Progenitor cell of endocrine pancreas (in vitro differentiated cells): ENCODE measurements around the gene MTHFD1L. TPM values are rescaled to one million over a fixed set of nuclear protein-coding genes. Genes with fewer than 3 reads are reported as not detected.

Source experiments
- DNase-seq: peaks from one replicate; pipeline ENCODE4 v3.0.0; 2021; ENCODE audit warnings: low spot score; ENCODE audit not compliant: unreplicated experiment
- H3K27ac Mint-ChIP-seq: 2 replicates; pipeline ENCODE4 v1.8.0; 2021; ENCODE audit warnings: mild to moderate bottlenecking, moderate library complexity, mixed read lengths
- H3K27me3 Mint-ChIP-seq: 2 replicates; pipeline ENCODE4 v1.8.0; 2021; ENCODE audit warnings: mixed read lengths
- H3K36me3 Mint-ChIP-seq: 2 replicates; pipeline ENCODE4 v1.8.0; 2022; ENCODE audit warnings: mixed read lengths; ENCODE audit not compliant: insufficient read depth
- H3K4me1 Mint-ChIP-seq: 2 replicates; pipeline ENCODE4 v1.8.0; 2021; ENCODE audit warnings: low read depth, mixed read lengths
- H3K4me3 Mint-ChIP-seq: 2 replicates; pipeline ENCODE4 v1.8.0; 2021; ENCODE audit warnings: low read depth, mild to moderate bottlenecking, moderate library complexity, mixed read lengths
- H3K9me3 Mint-ChIP-seq: 2 replicates; pipeline ENCODE4 v1.8.0; 2021; ENCODE audit warnings: low read depth, mixed read lengths
- total RNA-seq: library from RNA; stranded (reverse); gene quantifications from 2 replicates; pipeline ENCODE4 v1.2.1, GENCODE V29; 2021
- TF ChIP-seq, protein P1 (sequence below): fragments of 200-600 bp; sonication (generic); IDR thresholded peaks from one replicate; pipeline ENCODE4 v1.5.0; 2021; ENCODE audit warnings: antibody characterized with exemption, mild to moderate bottlenecking; ENCODE audit not compliant: unreplicated experiment

Gene MTHFD1L
- total RNA-seq, 1 donor from 2014 or later = 37.4 TPM

DNA sequence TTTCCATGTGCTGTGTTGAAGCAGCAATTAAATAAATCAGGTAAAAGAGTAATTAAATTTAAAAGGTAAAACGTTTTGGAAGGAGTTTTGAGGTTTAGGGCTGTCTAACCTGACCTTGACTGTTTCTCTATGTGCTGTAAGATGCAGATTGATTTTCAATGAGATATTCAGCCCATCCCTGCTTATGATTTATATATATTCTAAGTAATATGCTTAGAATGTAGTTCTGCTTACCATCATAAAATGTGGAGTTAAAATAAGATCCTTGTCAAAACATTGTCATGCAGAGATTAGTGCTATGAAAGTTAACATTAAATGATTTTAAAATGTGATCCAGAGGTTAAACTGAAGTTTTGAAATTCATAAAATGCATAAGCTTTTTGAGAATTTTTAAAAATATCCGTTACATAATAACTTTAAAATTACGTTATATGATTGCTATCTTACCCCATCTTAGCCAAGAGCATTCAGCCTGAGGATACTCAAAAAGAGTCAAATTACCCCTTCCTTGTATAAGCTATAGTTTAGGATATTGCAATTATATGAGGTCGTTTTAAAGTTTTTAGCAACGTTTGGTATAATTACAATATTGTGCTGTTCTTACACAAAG, 122.5 kb downstream of the MTHFD1L start:
- H3K9me3 Mint-ChIP-seq = no peaks in the 10 kb centered on the region
- H3K36me3 Mint-ChIP-seq = peaks cover 4% of the 10 kb centered on the region
- DNase-seq = no peak
- H3K27ac Mint-ChIP-seq = no peak overlapping the region
- no peak overlapping the region for H3K4me3 Mint-ChIP-seq
- TF ChIP-seq, protein P1, sequence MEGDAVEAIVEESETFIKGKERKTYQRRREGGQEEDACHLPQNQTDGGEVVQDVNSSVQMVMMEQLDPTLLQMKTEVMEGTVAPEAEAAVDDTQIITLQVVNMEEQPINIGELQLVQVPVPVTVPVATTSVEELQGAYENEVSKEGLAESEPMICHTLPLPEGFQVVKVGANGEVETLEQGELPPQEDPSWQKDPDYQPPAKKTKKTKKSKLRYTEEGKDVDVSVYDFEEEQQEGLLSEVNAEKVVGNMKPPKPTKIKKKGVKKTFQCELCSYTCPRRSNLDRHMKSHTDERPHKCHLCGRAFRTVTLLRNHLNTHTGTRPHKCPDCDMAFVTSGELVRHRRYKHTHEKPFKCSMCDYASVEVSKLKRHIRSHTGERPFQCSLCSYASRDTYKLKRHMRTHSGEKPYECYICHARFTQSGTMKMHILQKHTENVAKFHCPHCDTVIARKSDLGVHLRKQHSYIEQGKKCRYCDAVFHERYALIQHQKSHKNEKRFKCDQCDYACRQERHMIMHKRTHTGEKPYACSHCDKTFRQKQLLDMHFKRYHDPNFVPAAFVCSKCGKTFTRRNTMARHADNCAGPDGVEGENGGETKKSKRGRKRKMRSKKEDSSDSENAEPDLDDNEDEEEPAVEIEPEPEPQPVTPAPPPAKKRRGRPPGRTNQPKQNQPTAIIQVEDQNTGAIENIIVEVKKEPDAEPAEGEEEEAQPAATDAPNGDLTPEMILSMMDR = no peak
- H3K4me1 Mint-ChIP-seq = no peaks in the 10 kb centered on the region
- H3K27me3 Mint-ChIP-seq = no peaks in the 10 kb centered on the region

DNA sequence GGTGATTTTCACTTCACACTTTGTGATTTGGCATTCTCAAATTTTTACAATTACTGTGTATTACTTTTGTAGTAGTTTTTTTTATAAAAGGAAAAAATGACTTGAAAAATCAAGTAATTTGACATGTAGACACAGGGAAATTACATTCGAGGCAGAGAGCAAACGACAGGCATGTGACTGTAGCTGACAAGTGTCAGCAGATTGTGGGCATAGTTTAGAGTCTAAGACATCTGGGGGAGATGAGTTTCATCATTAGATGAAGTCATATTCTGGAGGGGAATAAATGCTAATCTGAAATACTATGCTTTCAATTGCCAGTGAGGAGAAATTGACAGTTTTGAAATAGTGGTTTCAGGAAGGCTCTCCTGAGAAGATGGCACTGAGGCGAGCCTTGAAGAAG, 126.0 kb downstream of the MTHFD1L start:
- TF ChIP-seq, protein P1 = no peak
- DNase-seq = no peak
- Mint-ChIP-seq H3K27ac (no peak overlapping the region), H3K36me3 (peaks cover 18% of the 10 kb centered on the region), H3K4me1 (no peaks in the 10 kb centered on the region), H3K27me3 (no peaks in the 10 kb centered on the region), H3K9me3 (peaks cover 4% of the 10 kb centered on the region), H3K4me3 (no peak overlapping the region)

DNA sequence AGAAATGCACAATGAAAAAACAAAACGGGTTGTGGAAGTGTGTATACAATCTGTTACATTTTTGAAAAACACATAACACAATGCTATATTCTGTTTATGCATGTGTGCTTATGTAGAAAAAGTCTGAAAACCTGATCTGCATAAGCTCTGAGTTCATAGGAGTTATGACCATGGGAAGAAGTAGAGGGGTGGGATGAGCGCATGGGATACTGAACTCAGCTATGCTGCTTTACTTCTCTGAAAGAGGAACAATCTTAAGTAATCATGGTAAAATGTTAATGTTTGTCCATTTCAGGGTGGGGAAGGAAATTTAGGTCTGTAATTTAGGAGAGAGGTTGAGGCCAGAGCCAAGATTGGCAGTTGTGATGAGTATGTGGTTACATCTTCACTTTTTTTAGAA, 126.8 kb downstream of the MTHFD1L start:
- TF ChIP-seq, protein P1 = no peak
- peaks cover 22% of the 10 kb centered on the region for H3K36me3 Mint-ChIP-seq

DNA sequence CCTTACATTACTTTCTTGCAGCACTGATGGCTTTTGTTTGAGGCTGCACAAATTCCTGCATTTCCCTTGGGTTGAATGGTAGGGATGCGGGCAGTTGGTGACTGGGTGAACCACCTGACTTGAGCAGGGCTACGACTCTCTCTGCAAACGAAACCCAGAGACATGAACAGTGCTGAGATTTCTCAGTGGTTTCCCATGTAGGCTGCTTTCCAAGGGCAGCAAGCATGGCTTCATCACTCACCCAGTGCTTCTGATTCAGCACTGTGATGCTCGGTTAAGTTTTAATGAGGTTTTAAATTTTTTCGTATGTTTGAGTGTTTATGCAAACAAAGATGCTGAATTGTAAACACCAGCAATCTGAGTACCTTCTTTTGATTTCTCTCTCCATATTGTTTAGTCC, 127.2 kb downstream of the MTHFD1L start:
- no peaks in the 10 kb centered on the region for H3K4me1 Mint-ChIP-seq
- H3K27ac Mint-ChIP-seq = no peak overlapping the region
- peaks cover 4% of the 10 kb centered on the region for H3K9me3 Mint-ChIP-seq
- DNase-seq = no peak
- no peak overlapping the region for H3K4me3 Mint-ChIP-seq
- no peaks in the 10 kb centered on the region for H3K27me3 Mint-ChIP-seq
- TF ChIP-seq, protein P1 = no peak
- peaks cover 22% of the 10 kb centered on the region for H3K36me3 Mint-ChIP-seq

More for the DNA sequence above, 126.8 kb downstream of the MTHFD1L start:
- no peaks in the 10 kb centered on the region for H3K27me3 Mint-ChIP-seq
- H3K4me1 Mint-ChIP-seq = no peaks in the 10 kb centered on the region
- no peak overlapping the region for H3K27ac Mint-ChIP-seq
- no peak for DNase-seq
- H3K9me3 Mint-ChIP-seq = peaks cover 4% of the 10 kb centered on the region
- H3K4me3 Mint-ChIP-seq = no peak overlapping the region

DNA sequence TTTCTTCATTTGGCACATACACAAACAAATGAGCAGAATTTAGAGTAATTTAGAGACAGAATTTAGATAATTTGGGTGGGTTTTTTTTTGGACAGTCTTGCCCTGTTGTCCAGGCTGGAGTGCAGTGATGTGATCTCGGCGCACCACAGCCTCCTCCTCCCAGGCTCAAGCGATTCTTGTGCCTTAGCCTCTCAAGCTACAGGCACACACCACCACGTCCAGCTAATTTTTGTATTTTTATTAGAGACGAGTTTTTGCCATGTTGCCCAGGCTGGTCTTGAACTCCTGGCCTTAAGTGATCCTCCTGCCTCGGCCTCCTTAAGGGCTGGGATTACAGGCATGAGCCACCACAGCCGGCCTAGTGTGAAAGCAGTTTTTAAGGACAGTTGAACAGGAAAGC, 127.8 kb downstream of the MTHFD1L start:
- Mint-ChIP-seq H3K9me3 (peaks cover 4% of the 10 kb centered on the region), H3K27ac (no peak overlapping the region), H3K4me1 (no peaks in the 10 kb centered on the region), H3K36me3 (peaks cover 22% of the 10 kb centered on the region), H3K4me3 (no peak overlapping the region), H3K27me3 (no peaks in the 10 kb centered on the region)
- TF ChIP-seq, protein P1 = no peak
- no peak for DNase-seq
